RWPE2 (cell line): Measurements from ENCODE around the gene DNAJC6.
A peak's percentile ranks its signal among the peaks of the same experiment; 100 is the strongest.

Experiments used
- ATAC-seq: fragments of 200-7000 bp; cut with Tn5 transposase; 3 replicates; pipeline ENCODE4 v1.9.1; 2021; ENCODE audit warnings: low read depth
- DNase-seq: peaks from one replicate; pipeline ENCODE4 v3.0.0-alpha.2; 2020; ENCODE audit warnings: low spot score
- H3K27ac ChIP-seq: fragments of 450-650 bp; 2 replicates; pipeline ENCODE4 v1.5.1; 2017; ENCODE audit warnings: mild to moderate bottlenecking; ENCODE audit not compliant: poor library complexity, severe bottlenecking
- H3K27me3 ChIP-seq: fragments of 250-450 bp; sonication (Bioruptor Pico); 2 replicates; pipeline ENCODE4 v1.5.1; 2021; ENCODE audit warnings: mild to moderate bottlenecking, moderate library complexity; ENCODE audit not compliant: insufficient read depth, poor library complexity, severe bottlenecking
- H3K36me3 ChIP-seq: fragments of 250-450 bp; sonication (Bioruptor Pico); 2 replicates; pipeline ENCODE4 v1.5.1; 2020; ENCODE audit warnings: low read depth, mild to moderate bottlenecking, moderate library complexity
- H3K4me1 ChIP-seq: fragments of 250-450 bp; sonication (Bioruptor Pico); 2 replicates; pipeline ENCODE4 v1.5.1; 2021; ENCODE audit warnings: mild to moderate bottlenecking, moderate library complexity; ENCODE audit not compliant: insufficient read depth, poor library complexity, severe bottlenecking
- H3K4me3 ChIP-seq: fragments of 250-450 bp; sonication (Bioruptor Pico); 2 replicates; pipeline ENCODE4 v1.5.1; 2021; ENCODE audit warnings: mild to moderate bottlenecking, moderate library complexity; ENCODE audit not compliant: severe bottlenecking
- H3K9me3 ChIP-seq: fragments of 250-450 bp; sonication (Bioruptor Pico); 2 replicates; pipeline ENCODE4 v1.5.1; 2021; ENCODE audit warnings: mild to moderate bottlenecking, moderate library complexity; ENCODE audit not compliant: severe bottlenecking
- TF ChIP-seq, protein P1 (sequence below): fragments of 450-650 bp; IDR thresholded peaks from one replicate; pipeline ENCODE4 v1.5.1; 2017; ENCODE audit warnings: mild to moderate bottlenecking, moderate library complexity; ENCODE audit not compliant: poor library complexity, severe bottlenecking

The DNAJC6 gene

DNA sequence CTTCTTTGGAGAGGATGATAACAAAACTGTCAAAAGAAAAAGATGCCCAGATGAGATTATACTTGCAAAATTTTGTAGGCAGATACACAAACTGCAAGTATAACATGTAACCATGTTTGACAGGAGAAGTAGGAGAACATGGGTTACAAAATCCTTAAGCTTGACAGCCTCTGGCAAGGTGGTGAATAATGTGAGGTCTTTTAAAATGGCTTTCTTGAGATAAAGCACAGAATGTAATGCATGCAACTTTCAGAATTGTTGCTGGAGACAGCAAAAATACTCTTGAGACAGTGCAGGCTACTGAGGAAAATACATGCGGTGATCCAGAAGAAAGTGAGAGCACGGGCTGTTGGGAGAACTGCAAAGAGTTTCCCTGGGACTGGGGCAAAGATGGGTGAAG, 24.7 kb downstream of the DNAJC6 start:
- TF ChIP-seq, protein P1, sequence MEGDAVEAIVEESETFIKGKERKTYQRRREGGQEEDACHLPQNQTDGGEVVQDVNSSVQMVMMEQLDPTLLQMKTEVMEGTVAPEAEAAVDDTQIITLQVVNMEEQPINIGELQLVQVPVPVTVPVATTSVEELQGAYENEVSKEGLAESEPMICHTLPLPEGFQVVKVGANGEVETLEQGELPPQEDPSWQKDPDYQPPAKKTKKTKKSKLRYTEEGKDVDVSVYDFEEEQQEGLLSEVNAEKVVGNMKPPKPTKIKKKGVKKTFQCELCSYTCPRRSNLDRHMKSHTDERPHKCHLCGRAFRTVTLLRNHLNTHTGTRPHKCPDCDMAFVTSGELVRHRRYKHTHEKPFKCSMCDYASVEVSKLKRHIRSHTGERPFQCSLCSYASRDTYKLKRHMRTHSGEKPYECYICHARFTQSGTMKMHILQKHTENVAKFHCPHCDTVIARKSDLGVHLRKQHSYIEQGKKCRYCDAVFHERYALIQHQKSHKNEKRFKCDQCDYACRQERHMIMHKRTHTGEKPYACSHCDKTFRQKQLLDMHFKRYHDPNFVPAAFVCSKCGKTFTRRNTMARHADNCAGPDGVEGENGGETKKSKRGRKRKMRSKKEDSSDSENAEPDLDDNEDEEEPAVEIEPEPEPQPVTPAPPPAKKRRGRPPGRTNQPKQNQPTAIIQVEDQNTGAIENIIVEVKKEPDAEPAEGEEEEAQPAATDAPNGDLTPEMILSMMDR, result no peak
- H3K36me3 ChIP-seq, result no peaks in the 10 kb centered on the region
- H3K4me3 ChIP-seq, result no peak overlapping the region
- no peak overlapping the region for H3K27ac ChIP-seq
- no peaks in the 10 kb centered on the region for H3K4me1 ChIP-seq
- no peak for DNase-seq
- ATAC-seq, result no peak
- no peaks in the 10 kb centered on the region for H3K27me3 ChIP-seq
- no peaks in the 10 kb centered on the region for H3K9me3 ChIP-seq

DNA sequence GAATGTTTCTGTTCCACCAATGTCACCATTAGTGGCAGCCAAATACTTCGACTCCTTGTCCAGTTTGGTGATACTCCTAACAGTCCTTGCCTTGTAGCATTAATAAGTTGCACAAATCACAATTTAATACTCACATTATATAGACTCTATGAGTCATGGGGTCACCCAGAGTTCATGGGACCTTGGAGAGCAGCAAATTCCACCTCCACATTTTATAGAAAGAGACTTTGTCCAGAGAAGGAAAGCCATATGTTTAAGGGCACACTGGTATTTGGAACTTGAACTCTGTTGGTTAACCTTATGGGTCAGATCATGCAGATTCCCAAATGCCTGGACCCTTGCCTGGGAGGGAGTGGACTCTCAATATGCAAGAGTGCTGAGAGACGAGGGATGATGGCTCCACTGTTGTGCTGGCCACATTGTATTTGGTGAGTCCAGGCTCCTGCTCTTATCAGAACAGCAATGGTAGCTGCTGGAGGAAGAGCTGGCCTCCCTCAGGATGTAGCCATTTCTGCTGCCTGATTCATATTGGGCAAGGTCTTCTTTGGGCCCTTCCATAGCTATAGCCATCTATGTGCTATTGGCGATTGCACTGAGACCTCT, 30.6 kb downstream of the DNAJC6 start:
- Histone ChIP-seq H3K4me1 (peaks cover 13% of the 10 kb centered on the region), H3K9me3 (no peaks in the 10 kb centered on the region), H3K27ac (no peak overlapping the region), H3K27me3 (no peaks in the 10 kb centered on the region), H3K36me3 (no peaks in the 10 kb centered on the region), H3K4me3 (no peak overlapping the region)
- TF ChIP-seq, protein P1, result no peak
- DNase-seq (no peak), ATAC-seq (no peak)

DNA sequence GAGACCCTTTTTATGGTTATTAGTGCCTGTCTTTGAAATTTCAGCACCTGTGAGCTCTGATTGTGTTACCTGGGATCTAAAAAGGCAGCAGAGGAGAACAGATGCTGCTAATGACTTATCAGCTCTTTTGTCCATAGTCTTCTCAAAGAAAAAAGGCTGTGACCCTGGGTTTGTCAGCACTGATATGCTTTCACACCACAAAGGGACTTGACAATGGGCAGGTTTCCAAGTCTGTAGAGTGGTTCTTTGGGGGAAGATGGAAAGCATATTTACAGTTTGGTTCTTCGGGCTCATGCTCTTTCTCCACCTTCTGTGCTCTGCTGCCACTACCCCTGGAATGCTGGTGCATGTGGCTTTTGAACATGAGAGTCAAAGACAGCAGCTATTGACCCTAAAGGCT, 32.0 kb downstream of the DNAJC6 start:
- H3K9me3 ChIP-seq, result no peaks in the 10 kb centered on the region
- H3K4me1 ChIP-seq, result peaks cover 13% of the 10 kb centered on the region
- H3K4me3 ChIP-seq, result no peak overlapping the region
- no peak overlapping the region for H3K27ac ChIP-seq
- no peaks in the 10 kb centered on the region for H3K27me3 ChIP-seq
- DNase-seq, result no peak
- TF ChIP-seq, protein P1, result no peak
- no peaks in the 10 kb centered on the region for H3K36me3 ChIP-seq
- no peak for ATAC-seq

DNA sequence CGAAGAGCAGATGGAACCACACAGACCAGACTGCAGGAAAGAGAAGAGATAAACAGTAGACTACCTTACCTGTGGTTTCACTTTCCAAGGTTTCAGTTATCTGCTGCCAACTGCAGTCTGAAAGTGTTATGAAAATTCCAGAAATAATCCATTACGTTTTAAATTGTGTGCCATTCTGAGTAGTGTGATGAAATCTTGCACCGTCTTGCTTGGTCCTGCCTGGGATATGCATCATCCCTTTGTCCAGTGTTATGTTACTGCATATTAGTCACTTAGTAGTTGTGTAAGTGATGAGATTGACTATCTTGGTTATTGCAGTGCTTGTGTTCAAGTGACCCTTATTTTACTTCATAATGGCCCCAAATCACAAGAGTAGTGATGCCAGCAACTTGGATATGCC, 33.9 kb downstream of the DNAJC6 start:
- TF ChIP-seq, protein P1, result no peak
- Histone ChIP-seq H3K9me3 (no peaks in the 10 kb centered on the region), H3K4me3 (no peak overlapping the region), H3K27me3 (no peaks in the 10 kb centered on the region), H3K27ac (peak overlapping the region; percentile 14), H3K36me3 (no peaks in the 10 kb centered on the region), H3K4me1 (peaks cover 13% of the 10 kb centered on the region)
- DNase-seq (no peak), ATAC-seq (peak; percentile 96)

DNA sequence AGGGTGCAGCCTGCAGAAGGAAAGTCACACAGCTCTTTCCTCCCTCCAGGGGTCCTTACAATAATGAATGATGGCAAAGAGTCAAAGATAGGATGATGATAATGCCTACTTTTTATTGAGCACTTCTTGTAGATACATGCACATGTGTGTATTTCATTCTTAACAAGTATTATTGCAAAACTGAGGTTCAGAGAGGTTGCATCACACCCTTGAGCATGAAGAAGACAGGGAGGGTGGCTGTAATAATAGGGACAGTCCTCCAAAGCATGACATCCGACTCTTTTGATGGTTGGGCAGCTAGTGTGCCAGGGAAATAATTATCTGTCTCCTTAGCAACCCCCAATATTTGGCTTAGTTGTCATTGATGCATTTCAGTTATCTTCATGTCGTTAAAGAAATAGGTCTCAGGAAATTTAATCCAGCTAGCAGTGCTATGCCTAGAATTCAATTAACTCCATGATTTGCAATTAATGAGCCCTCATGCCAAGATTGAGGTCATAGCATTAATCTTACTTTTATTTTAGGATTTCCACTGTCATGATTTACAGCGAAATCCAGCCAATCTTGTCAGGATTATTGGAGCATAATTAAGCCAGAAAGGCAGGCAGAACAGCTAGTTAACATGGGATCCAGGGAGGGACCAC, 35.0 kb downstream of the DNAJC6 start:
- no peaks in the 10 kb centered on the region for H3K36me3 ChIP-seq
- DNase-seq (no peak), ATAC-seq (no peak)
- H3K9me3 ChIP-seq, result no peaks in the 10 kb centered on the region
- no peaks in the 10 kb centered on the region for H3K27me3 ChIP-seq
- H3K27ac ChIP-seq, result no peak overlapping the region
- no peak overlapping the region for H3K4me3 ChIP-seq
- H3K4me1 ChIP-seq, result peaks cover 13% of the 10 kb centered on the region
- TF ChIP-seq, protein P1, result no peak
